Esophagus muscularis mucosa (tissue), 4 donors: ENCODE results near the gene PLCH1.

Experiments
- CTCF ChIP-seq, 3 experiments: fragments of 200-600 bp in 2 of 3; fragments of 450-650 bp in 1 of 3; sonication (generic) in 2 of 3; IDR thresholded peaks; one replicate each; pipeline ENCODE4 v1.5.1; 2017 to 2019; ENCODE audit warnings: antibody characterized with exemption in 3 of 3, mild to moderate bottlenecking in 2 of 3, moderate library complexity in 1 of 3
- EP300 ChIP-seq: sonication (generic); formaldehyde crosslinking; IDR thresholded peaks from one replicate; pipeline ENCODE4 v1.6.1; 2017; ENCODE audit warnings: antibody characterized with exemption
- POLR2A ChIP-seq: fragments of 450-650 bp; IDR thresholded peaks from one replicate; pipeline ENCODE4 v1.6.1; 2017; ENCODE audit warnings: antibody characterized with exemption, moderate library complexity, mild to moderate bottlenecking, low read depth
- POLR2AphosphoS5 ChIP-seq, 2 donors: sonication (generic); formaldehyde crosslinking; IDR thresholded peaks; one replicate each; pipeline ENCODE4 v1.6.1; 2017; ENCODE audit warnings: antibody characterized with exemption in 2 of 2

- TF ChIP-seq CTCF (IDR thresholded peaks at IDR 0.05) (no peak), POLR2A (no peak), EP300 (no peak), POLR2AphosphoS5 (IDR thresholded peaks at IDR 0.05) (no peak)
These were observed 380.4 kb downstream of the PLCH1 start for GRCh38 chr3:155364492-155364891.
